ENCODE measurements around the gene SNTG2. TPM values are rescaled to one million over a fixed set of nuclear protein-coding genes. Genes with fewer than 3 reads are reported as not detected.

Gene SNTG2
- total RNA-seq, 1 experiment from 2014 or later, result 20.5 TPM

GRCh38 chr2:951224-952006, 766 bp downstream of the SNTG2 start:
- H3K9me3 Mint-ChIP-seq, result no peaks in the 10 kb centered on the region
- DNase-seq (ENCODE audit: low spot score) (peak; percentile 36), ATAC-seq (peak; percentile 8)
- H3K4me1 Mint-ChIP-seq, result peaks cover 67% of the 10 kb centered on the region
- peaks cover 4% of the 10 kb centered on the region for H3K27me3 Mint-ChIP-seq (ENCODE audit: low read depth)
- ChIA-PET POLR2A (interaction anchor here (0.6 kb wide), 1 partner anchor 211 kb away, joined by 4 read pairs; no protein-coding TSS in a partner anchor), CTCF (interaction anchor here (1.0 kb wide), 2 partner anchors 100 to 211 kb away, joined by 3 to 4 read pairs; no protein-coding TSS in a partner anchor)
- H3K27ac Mint-ChIP-seq, result no peak overlapping the region
- no peaks in the 10 kb centered on the region for H3K36me3 Mint-ChIP-seq
- peak overlapping the region; percentile 89 for H3K4me3 Mint-ChIP-seq
- no peak for TF ChIP-seq NFYB (CRISPR knock-in tag; conservative IDR thresholded peaks at IDR 0.05; ENCODE audit: low read depth)
- TF ChIP-seq, protein P1, sequence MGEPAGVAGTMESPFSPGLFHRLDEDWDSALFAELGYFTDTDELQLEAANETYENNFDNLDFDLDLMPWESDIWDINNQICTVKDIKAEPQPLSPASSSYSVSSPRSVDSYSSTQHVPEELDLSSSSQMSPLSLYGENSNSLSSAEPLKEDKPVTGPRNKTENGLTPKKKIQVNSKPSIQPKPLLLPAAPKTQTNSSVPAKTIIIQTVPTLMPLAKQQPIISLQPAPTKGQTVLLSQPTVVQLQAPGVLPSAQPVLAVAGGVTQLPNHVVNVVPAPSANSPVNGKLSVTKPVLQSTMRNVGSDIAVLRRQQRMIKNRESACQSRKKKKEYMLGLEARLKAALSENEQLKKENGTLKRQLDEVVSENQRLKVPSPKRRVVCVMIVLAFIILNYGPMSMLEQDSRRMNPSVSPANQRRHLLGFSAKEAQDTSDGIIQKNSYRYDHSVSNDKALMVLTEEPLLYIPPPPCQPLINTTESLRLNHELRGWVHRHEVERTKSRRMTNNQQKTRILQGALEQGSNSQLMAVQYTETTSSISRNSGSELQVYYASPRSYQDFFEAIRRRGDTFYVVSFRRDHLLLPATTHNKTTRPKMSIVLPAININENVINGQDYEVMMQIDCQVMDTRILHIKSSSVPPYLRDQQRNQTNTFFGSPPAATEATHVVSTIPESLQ (CRISPR knock-in tag; IDR thresholded peaks at IDR 0.05), result no peak
- TF ChIP-seq MAX (CRISPR knock-in tag; IDR thresholded peaks at IDR 0.05), result peak; percentile 91
- TF ChIP-seq FOXK1 (CRISPR knock-in tag; IDR thresholded peaks at IDR 0.05), result peak; percentile 34; the same call in 1 of the 2 replicates
- TF ChIP-seq, protein P2, sequence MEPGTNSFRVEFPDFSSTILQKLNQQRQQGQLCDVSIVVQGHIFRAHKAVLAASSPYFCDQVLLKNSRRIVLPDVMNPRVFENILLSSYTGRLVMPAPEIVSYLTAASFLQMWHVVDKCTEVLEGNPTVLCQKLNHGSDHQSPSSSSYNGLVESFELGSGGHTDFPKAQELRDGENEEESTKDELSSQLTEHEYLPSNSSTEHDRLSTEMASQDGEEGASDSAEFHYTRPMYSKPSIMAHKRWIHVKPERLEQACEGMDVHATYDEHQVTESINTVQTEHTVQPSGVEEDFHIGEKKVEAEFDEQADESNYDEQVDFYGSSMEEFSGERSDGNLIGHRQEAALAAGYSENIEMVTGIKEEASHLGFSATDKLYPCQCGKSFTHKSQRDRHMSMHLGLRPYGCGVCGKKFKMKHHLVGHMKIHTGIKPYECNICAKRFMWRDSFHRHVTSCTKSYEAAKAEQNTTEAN (CRISPR knock-in tag; IDR thresholded peaks at IDR 0.05), result no peak; the same call in 1 of the 2 replicates
- TF ChIP-seq TP53 (CRISPR knock-in tag; IDR thresholded peaks at IDR 0.05), result no peak
- TF ChIP-seq, protein P3, sequence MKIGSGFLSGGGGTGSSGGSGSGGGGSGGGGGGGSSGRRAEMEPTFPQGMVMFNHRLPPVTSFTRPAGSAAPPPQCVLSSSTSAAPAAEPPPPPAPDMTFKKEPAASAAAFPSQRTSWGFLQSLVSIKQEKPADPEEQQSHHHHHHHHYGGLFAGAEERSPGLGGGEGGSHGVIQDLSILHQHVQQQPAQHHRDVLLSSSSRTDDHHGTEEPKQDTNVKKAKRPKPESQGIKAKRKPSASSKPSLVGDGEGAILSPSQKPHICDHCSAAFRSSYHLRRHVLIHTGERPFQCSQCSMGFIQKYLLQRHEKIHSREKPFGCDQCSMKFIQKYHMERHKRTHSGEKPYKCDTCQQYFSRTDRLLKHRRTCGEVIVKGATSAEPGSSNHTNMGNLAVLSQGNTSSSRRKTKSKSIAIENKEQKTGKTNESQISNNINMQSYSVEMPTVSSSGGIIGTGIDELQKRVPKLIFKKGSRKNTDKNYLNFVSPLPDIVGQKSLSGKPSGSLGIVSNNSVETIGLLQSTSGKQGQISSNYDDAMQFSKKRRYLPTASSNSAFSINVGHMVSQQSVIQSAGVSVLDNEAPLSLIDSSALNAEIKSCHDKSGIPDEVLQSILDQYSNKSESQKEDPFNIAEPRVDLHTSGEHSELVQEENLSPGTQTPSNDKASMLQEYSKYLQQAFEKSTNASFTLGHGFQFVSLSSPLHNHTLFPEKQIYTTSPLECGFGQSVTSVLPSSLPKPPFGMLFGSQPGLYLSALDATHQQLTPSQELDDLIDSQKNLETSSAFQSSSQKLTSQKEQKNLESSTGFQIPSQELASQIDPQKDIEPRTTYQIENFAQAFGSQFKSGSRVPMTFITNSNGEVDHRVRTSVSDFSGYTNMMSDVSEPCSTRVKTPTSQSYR (CRISPR knock-in tag; IDR thresholded peaks at IDR 0.05), result 0 out of 2 replicates have a peak, but pooled peaks have one; percentile 49
- TF ChIP-seq ZNF532 (CRISPR knock-in tag; IDR thresholded peaks at IDR 0.05; ENCODE audit: borderline replicate concordance), result peak; percentile 57; the same call in 1 of the 2 replicates
- TF ChIP-seq ZNF425 (CRISPR knock-in tag; conservative IDR thresholded peaks at IDR 0.05), result no peak
- no peak for TF ChIP-seq FOXP1 (CRISPR knock-in tag; IDR thresholded peaks at IDR 0.05; ENCODE audit: borderline replicate concordance)
- no peak for TF ChIP-seq KAT7 (CRISPR knock-in tag; IDR thresholded peaks at IDR 0.05; ENCODE audit: borderline replicate concordance)
- no peak for TF ChIP-seq EMX1 (CRISPR knock-in tag; IDR thresholded peaks at IDR 0.05)
- no peak for TF ChIP-seq GABPB1 (CRISPR knock-in tag; IDR thresholded peaks at IDR 0.05)
- TF ChIP-seq CREM (CRISPR knock-in tag; IDR thresholded peaks at IDR 0.05), result no peak
- TF ChIP-seq, protein P4, sequence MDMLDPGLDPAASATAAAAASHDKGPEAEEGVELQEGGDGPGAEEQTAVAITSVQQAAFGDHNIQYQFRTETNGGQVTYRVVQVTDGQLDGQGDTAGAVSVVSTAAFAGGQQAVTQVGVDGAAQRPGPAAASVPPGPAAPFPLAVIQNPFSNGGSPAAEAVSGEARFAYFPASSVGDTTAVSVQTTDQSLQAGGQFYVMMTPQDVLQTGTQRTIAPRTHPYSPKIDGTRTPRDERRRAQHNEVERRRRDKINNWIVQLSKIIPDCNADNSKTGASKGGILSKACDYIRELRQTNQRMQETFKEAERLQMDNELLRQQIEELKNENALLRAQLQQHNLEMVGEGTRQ (CRISPR knock-in tag; IDR thresholded peaks at IDR 0.05), result peak; percentile 63; the same call in 1 of the 2 replicates
- no peak for TF ChIP-seq GRHL2 (CRISPR knock-in tag; IDR thresholded peaks at IDR 0.05; ENCODE audit: insufficient replicate concordance, severe bottlenecking)
- TF ChIP-seq FOXJ3 (CRISPR knock-in tag; IDR thresholded peaks at IDR 0.05; ENCODE audit: borderline replicate concordance), result no peak
- TF ChIP-seq, protein P5, sequence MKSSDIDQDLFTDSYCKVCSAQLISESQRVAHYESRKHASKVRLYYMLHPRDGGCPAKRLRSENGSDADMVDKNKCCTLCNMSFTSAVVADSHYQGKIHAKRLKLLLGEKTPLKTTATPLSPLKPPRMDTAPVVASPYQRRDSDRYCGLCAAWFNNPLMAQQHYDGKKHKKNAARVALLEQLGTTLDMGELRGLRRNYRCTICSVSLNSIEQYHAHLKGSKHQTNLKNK (CRISPR knock-in tag; IDR thresholded peaks at IDR 0.05), result no peak
- no peak for TF ChIP-seq NR1H2 (CRISPR knock-in tag; IDR thresholded peaks at IDR 0.05)
